Prostate gland (tissue), 2 donors: ENCODE results near the gene NDUFA11. TPM values are rescaled to one million over a fixed set of nuclear protein-coding genes. Genes with fewer than 3 reads are reported as not detected.

Experiments
- DNase-seq: peaks from one replicate; pipeline ENCODE4 v3.0.0-alpha.2; 2019; ENCODE audit warnings: low spot score
- H3K27ac ChIP-seq, 2 donors: fragments of 200-600 bp; sonication (generic); 2 replicates each; pipeline ENCODE4 v1.5.1; 2017 to 2019
- H3K27me3 ChIP-seq: fragments of 200-600 bp; sonication (generic); replicated peaks from 2 replicates; pipeline ENCODE4 v1.5.1; 2019; ENCODE audit not compliant: insufficient read depth
- H3K36me3 ChIP-seq, 2 donors: fragments of 200-600 bp; sonication (generic); 1 replicate in 1 of 2; 2 replicates in 1 of 2; pipeline versions ENCODE4 v1.5.1 to v1.8.1; 2017 to 2019
- H3K4me1 ChIP-seq: fragments of 200-600 bp; sonication (generic); replicated peaks from 2 replicates; pipeline ENCODE4 v1.5.1; 2019
- H3K4me3 ChIP-seq, 2 donors: fragments of 200-600 bp; sonication (generic); 2 replicates each; pipeline ENCODE4 v1.5.1; 2017 to 2019
- H3K9me3 ChIP-seq: fragments of 200-600 bp; sonication (generic); 2 replicates; pipeline ENCODE4 v1.5.1; 2017
- CTCF ChIP-seq, 4 experiments: fragments of 200-600 bp in 2 of 4; fragments of 450-650 bp in 2 of 4; sonication (generic) in 2 of 4; IDR thresholded peaks; 1 replicate in 3 of 4; 2 replicates in 1 of 4; pipeline ENCODE4 v1.5.1; 2016 to 2019; ENCODE audit warnings: antibody characterized with exemption in 4 of 4, mild to moderate bottlenecking in 2 of 4, moderate library complexity in 2 of 4
- POLR2A ChIP-seq: fragments of 450-650 bp; IDR thresholded peaks from one replicate; pipeline ENCODE4 v1.6.1; 2016; ENCODE audit warnings: antibody characterized with exemption, mild to moderate bottlenecking
- POLR2AphosphoS5 ChIP-seq: sonication (generic); formaldehyde crosslinking; IDR thresholded peaks from one replicate; pipeline ENCODE4 v1.6.1; 2017; ENCODE audit warnings: antibody characterized with exemption
- WGBS: methylation state at CpG from one replicate; pipeline ENCODE4 v1.1.5; 2018; 5-methylcytosine and 5-hydroxymethylcytosine counted together
- intact Hi-C: fragments of 100-400 bp; cut with DNase I; formaldehyde crosslinking; loops from one replicate; pipeline ENCODE4 v1.14.2; 2022
- total RNA-seq, 2 donors: library from RNA; depleted of rRNA; stranded (reverse); fragments of >200 nt; gene quantifications; one replicate each; pipeline ENCODE4 v1.1.0, GENCODE V29; 2016

Gene NDUFA11
- total RNA-seq, 2 donors from 2014 or later = 259 to 327 TPM

- Histone ChIP-seq H3K36me3 (peaks cover 0 to 4% of the 10 kb centered on the region in 2 donors), H3K27ac (no peak overlapping the region), H3K4me1 (no peaks in the 10 kb centered on the region), H3K27me3 (no peaks in the 10 kb centered on the region), H3K9me3 (no peaks in the 10 kb centered on the region), H3K4me3 (no peak overlapping the region)
- intact Hi-C loops = no loop called here
- TF ChIP-seq POLR2A (no peak), POLR2AphosphoS5 (no peak), CTCF (IDR thresholded peaks at IDR 0.05) (no peak)
- no peak for DNase-seq
- WGBS = 70% methylated on average over 10 of the region's 10 CpGs
These were observed 39.5 kb upstream of the NDUFA11 start for GRCh38 chr19:5943045-5943444.

GRCh38 chr19:5941673-5942072 is 38.1 kb upstream of the NDUFA11 start:
- Histone ChIP-seq H3K27me3 (no peaks in the 10 kb centered on the region), H3K9me3 (no peaks in the 10 kb centered on the region), H3K27ac (no peak overlapping the region), H3K36me3 (peaks cover 0 to 4% of the 10 kb centered on the region in 2 donors), H3K4me1 (peaks cover 7% of the 10 kb centered on the region), H3K4me3 (no peak overlapping the region)
- TF ChIP-seq CTCF (IDR thresholded peaks at IDR 0.05) (no peak), POLR2AphosphoS5 (no peak), POLR2A (no peak)
- intact Hi-C loops = no loop called here
- no peak for DNase-seq
- WGBS = 89% methylated on average over 11 of the region's 11 CpGs

GRCh38 chr19:5940260-5941208 is 36.9 kb upstream of the NDUFA11 start:
- TF ChIP-seq POLR2AphosphoS5 (no peak), POLR2A (no peak)
- H3K27me3 ChIP-seq = no peaks in the 10 kb centered on the region
- no peak overlapping the region for H3K27ac ChIP-seq
- H3K36me3 ChIP-seq = peaks cover 0 to 4% of the 10 kb centered on the region in 2 donors
- H3K4me1 ChIP-seq = peaks cover 11% of the 10 kb centered on the region
- no peaks in the 10 kb centered on the region for H3K9me3 ChIP-seq
- no peak for DNase-seq
- intact Hi-C loops = no loop called here
- H3K4me3 ChIP-seq = no peak overlapping the region
- 85% methylated on average over 21 of the region's 21 CpGs for WGBS

- peaks cover 11% of the 10 kb centered on the region for H3K4me1 ChIP-seq
- H3K36me3 ChIP-seq = peaks cover 0 to 4% of the 10 kb centered on the region in 2 donors
- DNase-seq = no peak
- no peaks in the 10 kb centered on the region for H3K27me3 ChIP-seq
- H3K27ac ChIP-seq = peak overlapping the region in 1 of 2 donors; percentile 50
- H3K9me3 ChIP-seq = no peaks in the 10 kb centered on the region
- H3K4me3 ChIP-seq = no peak overlapping the region
- WGBS = 52% methylated on average over 10 of the region's 10 CpGs
- TF ChIP-seq POLR2A = no peak
- TF ChIP-seq CTCF (IDR thresholded peaks at IDR 0.05) = no peak
- no peak for TF ChIP-seq POLR2AphosphoS5
- intact Hi-C loops = no loop called here
These were observed 34.0 kb upstream of the NDUFA11 start for GRCh38 chr19:5937550-5937949.

- Histone ChIP-seq H3K27me3 (no peaks in the 10 kb centered on the region), H3K36me3 (peaks cover 0 to 4% of the 10 kb centered on the region in 2 donors), H3K4me3 (no peak overlapping the region), H3K4me1 (peaks cover 11% of the 10 kb centered on the region), H3K27ac (no peak overlapping the region), H3K9me3 (no peaks in the 10 kb centered on the region)
- 93% methylated on average over 9 of the region's 9 CpGs for WGBS
- no peak for TF ChIP-seq POLR2A
- TF ChIP-seq CTCF (IDR thresholded peaks at IDR 0.05) = no peak
- intact Hi-C loops = no loop called here
- no peak for DNase-seq
These were observed 32.7 kb upstream of the NDUFA11 start for GRCh38 chr19:5936292-5936592.
